ENCODE results near the gene SLC25A34.

SLC25A34 gene

DNA sequence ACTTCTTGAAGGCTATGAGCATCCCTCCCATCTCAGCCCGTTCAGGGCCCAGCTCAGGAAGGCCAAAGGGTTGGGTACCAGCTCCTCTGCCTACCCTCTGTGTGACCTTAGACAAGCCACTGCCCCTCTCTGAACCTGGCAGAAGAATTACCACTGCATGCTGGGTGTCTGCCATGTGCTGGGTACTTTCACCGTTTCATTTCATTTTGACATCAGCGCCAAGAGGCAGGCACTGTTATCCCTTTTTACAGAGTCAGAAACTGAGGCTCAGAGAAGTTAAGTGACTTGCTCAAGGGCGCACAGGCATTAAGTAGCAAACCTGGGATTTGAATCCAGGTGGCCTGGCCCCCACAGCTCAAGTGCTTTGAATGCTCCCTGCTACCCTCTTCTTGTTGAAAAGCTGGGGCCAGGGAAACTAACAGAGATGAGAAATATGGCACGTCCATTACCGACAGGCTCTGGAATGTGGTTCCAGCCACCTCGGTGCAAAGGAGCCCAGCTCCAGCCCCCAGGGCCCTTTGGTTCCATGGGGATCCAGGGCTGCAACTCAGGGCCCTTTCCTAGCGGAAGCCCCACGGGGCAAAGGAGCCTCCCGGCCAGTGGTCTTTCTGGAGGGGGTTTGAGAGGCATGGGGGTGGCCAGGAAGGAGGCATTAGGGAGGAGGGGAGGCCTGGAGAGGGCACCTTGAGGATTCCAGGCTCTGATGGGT is 12.8 kb downstream of the SLC25A34 start:
- in situ Hi-C loops (cut with MboI; ENCODE audit: low sequenced_read_pairs) = no loop called here

DNA sequence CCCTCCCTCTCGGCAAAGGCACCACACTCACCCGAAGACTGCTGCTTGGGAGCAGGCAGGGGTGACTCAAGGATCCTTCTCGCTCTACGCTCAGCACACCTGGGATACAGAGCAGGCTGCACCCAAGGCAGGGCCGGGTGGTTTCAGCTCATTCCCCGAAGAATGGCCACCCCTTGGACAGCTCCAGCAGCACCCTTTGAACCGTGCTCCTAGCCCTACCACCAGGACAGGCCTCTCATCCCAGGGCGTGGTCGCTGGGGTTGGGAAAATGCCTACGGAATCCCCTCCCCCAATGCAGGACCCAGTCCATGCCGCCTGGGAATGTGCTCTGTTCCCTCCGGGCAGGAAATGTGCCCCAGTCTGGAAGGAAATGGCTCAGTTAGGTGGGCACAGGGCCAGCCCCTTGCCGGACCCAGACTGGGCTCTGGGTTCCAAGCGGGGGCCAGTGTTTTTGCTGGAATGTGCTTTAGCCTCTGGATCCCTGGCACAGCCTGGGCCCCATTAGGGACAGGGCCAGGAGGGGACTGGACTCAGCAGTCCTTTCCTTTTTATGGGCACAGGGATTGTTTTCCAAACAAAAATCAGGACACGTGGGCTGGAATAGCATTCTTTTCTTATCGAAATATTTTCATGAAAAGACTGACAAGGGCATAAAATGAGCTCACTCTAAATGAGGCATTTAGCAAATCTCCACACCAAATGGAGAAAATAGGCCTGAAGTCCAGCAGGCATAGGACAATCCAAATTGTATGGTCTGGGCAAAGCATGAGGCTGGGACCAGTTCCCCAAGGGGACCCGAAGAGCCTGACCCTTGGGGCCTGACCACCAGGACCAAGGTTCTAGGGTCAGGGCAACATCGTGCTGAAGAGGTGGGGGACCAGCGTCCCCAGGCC is 13.6 kb downstream of the SLC25A34 start:
- in situ Hi-C loops (cut with MboI; ENCODE audit: low sequenced_read_pairs) = no loop called here

DNA sequence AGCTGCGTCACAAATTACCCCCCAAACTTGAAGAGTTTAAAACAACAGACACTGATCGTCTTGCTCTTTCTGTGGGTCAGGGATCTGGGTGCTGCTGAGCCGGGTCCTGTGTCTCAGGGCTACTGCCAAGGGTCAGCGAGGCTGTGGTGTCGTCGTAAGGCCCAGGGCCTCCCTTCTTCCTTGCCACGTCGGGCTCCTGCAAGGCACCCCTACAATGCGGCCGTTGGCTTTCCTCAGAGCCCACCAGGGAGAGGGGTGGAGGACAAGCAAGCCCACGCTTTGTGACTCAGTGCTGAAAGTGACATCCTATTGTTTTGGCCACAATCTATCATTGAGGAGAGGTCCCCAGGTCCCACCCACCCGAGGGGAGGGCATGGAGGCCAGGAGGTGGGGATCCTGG is 14.9 kb downstream of the SLC25A34 start:
- in situ Hi-C loops (cut with MboI; ENCODE audit: low sequenced_read_pairs) = no loop called here

DNA sequence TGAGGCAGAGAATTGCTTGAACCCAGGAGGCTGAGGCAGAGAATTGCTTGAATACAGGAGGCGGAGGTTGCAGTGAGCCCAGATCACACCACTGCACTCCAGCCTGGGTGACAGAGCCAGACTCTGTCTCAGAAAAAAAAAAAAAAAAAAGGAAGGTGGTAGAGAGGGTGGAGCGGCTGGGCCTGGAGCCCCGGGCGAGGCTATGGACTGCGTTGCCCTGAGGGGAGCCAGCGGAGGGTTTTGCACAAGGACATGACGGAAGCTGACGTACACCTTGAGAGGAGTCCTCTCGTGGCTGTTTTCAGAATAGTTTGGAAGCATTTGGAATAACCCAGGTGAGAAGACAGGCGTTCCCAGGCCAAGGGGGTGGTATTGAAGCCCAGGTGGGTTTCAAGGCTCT is 15.7 kb downstream of the SLC25A34 start:
- in situ Hi-C loops (cut with MboI; ENCODE audit: low sequenced_read_pairs) = no loop called here

DNA sequence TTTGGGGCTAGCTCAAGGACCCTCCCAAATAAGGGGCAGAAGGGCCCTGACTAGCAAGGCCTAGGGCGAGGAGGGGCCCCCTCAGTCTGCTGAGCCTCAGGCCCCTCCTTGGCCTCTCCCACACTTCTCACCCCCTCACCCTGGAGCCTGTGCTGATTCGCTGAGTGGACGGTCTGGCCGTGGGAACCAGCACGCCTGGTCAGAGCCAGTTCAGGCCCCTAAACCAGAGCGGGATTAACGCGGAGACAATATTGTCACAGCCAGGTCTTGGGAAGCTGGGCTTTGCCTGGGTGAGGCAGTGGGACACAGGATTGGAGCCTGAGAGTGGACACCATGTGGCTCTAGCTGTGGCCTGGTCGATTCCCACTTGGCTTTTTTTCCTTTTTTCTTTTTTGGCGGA is 17.7 kb downstream of the SLC25A34 start:
- in situ Hi-C loops (cut with MboI; ENCODE audit: low sequenced_read_pairs) = no loop called here

DNA sequence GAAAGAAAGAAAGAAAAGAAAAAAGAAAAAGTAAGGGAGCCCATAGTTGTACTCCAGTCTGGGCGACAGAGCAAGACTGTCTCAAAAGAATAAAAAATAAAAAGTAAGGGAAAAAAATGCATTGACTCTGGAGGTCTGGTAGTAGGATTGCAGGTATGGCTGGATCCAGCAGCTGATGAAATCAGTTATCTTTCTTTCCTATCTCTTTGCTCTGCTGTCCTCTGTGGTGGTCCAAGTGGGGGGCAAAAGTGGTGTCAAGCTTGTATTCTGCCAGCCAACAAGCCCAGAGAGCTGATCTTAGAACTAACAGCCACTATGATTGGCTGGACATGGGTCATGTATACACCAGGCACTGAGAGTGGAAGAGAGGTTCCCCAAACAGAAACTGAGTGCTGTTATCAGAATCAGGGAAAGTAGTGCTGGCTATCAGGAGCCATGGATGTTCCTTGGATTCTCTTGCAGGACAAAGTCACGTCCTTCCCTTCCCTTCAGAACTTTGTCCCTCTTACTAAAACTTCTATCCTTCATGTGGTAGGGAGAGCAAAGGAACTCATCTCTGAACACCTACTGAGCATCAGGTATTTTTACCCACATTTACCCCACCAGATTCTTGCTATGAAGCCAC is 19.1 kb downstream of the SLC25A34 start:
- in situ Hi-C loops (cut with MboI; ENCODE audit: low sequenced_read_pairs) = no loop called here

DNA sequence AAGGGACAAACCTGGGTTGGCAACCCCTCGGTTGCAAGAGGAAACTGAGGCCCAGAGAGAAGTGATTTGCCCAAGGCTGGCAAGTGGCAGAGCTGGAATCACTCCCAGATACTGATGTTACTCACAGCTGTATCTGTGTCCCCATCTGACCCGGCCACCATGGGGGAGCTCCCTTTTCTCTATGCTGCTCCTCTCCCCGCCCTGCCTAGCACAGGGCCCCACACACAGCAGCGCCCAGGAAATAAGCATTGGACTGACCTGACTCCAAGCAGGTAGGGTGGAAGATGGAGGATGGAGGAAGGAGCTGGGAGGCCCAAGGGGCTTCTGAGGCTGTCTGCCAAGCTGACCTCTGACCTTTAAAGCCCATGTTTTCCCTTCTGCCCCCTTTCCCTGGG is 19.6 kb downstream of the SLC25A34 start:
- in situ Hi-C loops (cut with MboI; ENCODE audit: low sequenced_read_pairs) = no loop called here

DNA sequence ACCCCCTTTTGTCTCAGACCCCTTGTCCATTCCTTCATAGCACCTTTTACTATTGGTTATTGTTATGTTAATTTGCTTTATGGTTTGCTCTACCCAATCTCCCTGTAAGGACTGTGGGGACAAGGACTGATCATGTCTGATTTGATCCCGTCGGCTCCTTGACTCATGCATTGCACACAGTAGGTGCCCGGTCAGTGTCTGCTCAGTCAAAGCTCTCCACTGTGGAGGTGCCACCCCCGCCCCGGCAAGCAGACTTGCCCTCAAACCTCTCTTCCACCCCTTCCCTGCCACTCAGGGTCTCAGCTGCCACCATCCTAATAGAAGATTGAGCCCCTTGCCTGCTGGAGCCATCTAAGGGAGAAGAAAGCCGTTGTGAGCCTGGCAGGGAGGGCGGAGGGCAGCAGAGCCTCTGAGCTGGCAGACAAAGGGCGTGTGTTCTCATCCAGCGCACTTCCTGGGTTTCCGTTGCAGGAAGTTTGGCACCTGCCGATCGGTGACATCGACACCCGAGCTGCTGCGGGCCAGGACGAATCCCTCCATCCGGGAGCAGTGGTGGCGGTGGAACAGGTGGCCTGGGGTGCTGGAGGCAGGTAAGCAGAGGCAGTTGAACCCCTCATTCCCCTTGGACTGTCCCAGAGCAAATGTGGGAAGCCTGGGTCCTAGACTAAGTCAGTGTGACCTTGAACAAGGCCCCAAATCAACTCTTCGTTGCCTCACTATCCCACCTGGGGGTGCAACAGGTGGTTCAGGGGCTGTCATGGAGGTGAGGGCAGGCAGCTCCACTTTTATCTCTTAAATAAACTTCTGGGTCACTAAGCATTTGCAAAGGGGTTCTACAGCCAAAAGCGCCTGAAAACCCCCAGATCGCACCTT is 20.3 kb downstream of the SLC25A34 start:
- in situ Hi-C loops (cut with MboI; ENCODE audit: low sequenced_read_pairs) = no loop called here

DNA sequence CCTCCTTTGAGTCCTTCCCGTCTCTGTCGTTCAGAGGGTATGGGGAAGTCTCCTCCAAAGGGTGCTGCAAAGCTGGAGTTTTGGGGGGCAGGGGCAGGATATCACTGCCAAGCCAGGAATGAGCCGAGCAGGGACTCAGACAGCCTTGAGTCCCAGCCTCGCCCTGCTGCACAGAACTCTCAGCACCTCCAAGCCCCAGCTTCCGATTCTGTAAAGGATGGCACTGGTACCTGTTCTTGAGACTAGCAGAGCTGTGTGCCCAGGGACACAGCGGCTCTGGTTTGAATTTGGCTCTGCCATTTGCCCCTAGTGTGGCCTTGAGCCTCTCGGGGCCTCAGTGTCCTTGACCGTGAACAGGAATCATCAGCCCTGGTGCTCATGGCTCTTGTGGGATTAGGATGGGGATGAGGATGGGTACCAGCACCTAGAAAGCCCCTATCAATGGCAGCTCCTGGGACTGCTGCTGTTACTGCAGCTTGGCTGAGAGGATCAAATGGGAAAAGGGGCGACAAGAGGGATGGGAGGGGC is 21.0 kb downstream of the SLC25A34 start:
- in situ Hi-C loops (cut with MboI; ENCODE audit: low sequenced_read_pairs) = no loop called here

DNA sequence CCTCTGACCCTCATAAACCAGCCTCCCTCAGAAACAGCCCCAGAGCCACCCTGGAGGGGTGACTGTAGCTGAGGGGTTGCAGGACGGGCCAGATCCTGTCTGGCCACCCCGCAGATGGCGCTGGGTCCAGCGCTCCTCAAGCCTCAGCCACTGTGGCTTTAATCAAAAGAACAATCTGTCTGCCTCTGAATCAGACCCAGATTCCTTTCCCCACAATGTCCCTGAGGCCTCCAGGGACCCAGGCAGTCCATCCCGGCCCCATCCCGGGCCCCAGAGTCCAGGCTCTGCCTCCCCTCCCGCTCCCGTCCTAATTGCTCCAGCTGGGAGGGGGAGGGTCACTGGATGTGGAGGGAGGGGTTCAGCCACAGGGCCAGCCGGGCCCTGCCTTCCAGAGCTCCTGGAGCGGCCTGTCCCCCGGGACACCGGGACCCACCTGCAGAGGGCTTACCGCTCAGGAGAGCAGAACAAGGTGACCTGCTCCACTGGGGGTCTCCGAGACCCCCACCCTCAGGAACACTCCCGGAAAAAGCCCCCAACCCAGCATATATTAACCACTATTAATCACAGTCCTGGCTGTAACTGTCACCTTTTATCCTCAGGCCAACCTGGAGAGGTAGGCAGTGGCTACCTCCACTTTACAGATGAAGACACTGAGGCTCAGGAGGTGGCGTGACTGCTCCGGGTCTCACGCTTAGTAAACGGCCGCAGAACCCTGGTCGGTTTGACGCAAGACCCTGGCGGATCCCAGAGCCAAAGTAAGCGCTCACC is 21.7 kb downstream of the SLC25A34 start:
- in situ Hi-C loops (cut with MboI; ENCODE audit: low sequenced_read_pairs) = no loop called here

DNA sequence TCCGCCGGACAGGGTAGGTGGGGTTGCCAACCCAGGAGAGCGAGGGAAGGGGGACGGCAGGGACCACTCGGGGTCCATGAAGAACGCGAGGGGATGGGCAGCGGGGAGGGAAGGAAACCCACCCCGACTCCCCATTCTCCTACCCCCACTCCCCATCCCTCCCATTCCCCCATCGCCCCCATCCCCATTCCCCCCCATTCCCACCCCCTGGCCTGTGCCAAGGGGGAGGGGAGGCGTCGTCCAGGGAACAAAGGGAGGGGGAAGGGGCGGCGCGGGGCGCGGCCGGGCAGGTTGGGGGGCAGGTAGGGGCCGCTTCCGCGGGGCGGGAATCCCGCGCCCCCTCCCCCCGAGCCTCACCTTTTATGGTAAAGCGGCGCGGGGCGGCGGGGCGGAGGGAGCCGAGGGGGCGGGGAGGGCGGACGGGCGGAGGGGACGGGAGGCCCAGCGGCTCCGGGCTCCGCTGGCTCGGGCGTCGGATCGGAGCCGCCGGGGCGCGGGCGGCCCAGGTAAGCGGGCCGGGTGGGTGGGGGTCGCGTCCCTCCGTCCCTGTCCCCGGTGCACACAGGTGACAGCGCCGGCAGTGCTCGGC is 22.4 kb downstream of the SLC25A34 start, which contains the start of gene FBLIM1:
Gene FBLIM1, plus strand, starts transcription at position 453 of the 589 bp plus-strand sequence. CDS start 6,189 bp downstream, outside the sequence.
- in situ Hi-C loops (cut with MboI; ENCODE audit: low sequenced_read_pairs) = no loop called here

DNA sequence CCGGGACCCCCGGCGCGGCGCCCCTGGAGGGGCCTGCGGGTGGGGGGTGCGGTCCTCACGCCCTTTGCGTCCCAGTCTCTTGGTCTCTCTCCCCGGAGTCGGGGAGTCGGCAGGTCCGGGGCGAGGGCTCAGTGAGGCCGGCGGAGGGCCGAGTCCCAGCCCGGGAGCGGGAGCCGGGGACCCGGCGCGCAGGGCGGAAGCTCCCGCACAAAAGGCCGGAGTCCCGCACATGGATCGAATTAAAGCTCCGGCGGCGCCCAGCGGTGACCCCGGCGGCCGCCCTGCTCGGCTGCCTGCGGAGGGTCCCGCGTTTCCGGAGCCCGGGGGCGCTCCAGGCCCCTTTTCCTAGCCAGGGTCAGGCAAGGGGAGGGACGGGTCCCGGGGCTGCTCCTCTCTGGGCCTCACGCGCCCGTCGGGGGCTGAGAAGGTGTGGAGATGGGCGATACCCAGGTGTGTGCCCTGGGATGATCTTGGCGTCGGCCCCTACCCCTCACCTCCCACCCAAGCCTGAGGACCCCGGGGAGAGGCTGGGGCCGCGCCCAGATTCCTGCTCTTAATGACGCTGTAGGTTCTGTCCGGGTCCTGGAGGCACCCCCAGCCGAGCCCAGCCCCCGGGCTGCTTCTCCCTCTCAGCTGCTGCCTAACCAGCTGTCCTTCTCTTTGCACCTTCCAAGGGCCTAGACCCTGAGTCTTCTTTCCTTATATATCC is 23.0 kb downstream of the SLC25A34 start:
- in situ Hi-C loops (cut with MboI; ENCODE audit: low sequenced_read_pairs) = no loop called here

DNA sequence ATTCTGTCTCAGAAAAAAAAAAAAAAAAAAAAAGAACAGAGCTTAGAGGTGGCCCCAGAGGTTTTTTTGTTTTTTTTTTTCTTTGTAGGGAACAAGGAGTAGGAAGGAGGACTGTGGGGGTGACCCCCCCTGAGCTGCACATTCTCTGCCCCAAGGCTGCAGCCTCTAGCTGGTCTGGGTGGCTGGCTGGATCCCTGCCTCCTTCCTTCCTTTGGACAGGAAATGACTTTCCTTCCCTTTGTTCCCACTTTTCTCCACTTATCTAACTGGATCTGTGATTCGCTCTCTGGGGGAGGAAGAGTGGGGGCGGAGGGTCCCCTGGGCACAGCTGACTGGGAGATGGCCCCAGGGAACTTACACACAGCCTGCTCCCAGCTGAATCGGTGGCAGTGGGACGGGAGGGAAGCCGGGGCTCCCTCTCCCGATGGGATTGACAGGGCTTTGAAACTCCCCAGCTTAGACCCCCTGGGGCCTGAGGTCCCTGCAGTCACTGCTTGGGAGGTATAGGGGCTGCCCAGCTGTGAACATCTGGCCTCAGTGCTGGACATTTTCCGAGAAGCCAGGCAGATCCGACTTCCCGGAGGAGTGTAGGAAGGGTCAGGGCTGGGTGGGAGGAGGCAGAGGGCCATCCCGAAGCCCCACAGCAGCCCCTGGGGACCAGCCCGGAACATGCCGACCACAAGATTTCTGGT is 24.6 kb downstream of the SLC25A34 start:
- in situ Hi-C loops (cut with MboI; ENCODE audit: low sequenced_read_pairs) = no loop called here

DNA sequence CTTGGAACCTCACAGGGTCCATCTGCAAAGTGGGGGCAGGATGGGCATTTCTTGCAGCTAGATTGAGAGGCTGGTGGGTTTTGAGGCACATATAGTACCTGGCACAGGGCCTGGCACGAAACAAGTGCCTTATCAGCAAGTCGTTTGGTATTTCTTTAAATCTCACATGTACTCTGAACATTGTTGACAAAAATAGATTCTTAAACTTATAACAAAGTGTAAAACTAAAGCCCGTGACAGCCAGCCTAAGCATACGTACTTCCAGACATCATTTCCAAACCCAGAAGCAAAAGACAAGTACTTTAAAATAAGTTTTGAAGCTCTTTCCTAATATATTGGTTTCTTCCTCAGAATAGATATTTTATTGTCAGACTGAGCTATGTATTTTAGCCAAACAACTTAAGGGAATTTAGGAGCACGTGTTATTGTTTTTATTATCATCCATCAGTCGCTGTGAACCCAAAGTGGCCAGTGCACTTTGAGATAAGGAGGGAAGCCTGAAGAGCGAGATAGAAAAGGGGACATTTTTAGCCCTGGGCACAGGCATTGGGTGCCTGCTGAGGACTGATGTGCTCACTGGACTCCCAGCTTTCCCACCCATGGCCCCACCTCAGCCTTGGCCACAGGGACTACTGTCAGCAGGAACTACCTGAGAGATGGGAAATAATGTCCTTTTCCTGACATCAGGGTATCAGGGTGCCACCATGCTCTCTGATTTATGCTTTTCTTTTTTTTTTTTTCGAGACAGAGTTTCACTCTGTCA is 25.5 kb downstream of the SLC25A34 start:
- in situ Hi-C loops (cut with MboI; ENCODE audit: low sequenced_read_pairs) = no loop called here

DNA sequence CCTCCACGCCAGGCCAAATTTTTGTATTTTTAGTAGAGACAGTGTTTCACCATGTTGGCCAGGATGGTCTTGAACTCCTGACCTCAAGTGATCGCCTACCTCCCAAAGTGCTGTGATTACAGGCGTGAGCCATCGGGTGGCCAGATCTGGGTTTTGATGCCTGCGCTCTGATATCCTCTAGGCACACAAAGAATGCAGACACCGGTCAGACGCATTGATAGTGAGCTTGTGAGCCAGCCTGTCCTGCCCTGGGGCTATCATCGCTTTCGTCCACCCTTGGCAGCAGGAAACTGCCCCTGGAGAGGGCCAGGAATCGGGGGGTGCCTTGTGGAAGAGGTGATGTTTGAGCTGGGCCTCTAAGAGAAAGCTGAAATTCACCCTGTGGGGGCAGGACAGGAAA is 26.5 kb downstream of the SLC25A34 start:
- in situ Hi-C loops (cut with MboI; ENCODE audit: low sequenced_read_pairs) = no loop called here

DNA sequence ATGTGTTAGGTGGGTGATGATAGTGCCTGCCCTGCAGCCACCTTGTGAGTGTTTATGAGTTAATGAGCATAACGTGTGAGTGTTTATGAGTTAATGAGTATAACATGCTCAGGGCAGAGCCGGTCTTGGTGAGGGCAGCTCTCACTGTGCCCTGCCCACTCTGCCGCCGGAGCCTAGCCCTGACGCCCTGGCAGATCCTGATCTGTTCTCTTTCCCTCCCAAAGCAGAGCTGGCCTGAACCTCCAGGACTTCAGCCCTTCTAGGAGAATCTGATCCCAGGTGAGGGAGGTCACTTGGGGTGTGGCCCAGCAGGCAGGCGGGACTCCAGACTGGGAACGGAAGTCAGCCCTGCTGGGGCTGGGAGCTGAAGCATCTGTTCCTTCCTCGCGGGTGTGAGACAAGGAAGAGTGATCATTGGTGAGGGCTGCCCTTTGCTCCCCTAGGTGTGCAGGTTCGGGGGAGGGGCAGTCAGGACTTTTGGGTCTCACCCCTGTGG is 28.3 kb downstream of the SLC25A34 start:
- in situ Hi-C loops (cut with MboI; ENCODE audit: low sequenced_read_pairs) = no loop called here

DNA sequence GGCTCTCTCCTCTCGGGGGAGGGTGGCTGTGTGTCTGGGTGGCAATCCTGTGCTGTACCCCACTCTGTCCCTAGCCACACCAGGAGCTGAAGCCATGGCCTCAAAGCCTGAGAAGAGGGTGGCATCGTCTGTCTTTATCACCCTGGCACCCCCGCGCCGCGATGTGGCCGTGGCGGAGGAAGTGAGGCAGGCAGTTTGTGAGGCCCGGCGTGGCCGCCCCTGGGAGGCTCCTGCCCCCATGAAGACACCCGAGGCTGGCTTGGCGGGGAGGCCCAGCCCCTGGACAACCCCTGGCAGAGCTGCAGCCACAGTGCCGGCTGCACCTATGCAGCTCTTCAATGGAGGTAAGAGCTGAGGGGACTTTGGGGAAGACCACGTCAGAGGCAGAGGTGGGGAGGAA is 28.8 kb downstream of the SLC25A34 start:
- in situ Hi-C loops (cut with MboI; ENCODE audit: low sequenced_read_pairs) = no loop called here
